ENCODE data around the gene HNF4A.

Gene HNF4A

GRCh38 chr20:44406572-44407137 lies 51.2 kb downstream of the HNF4A start:
- DNase-seq = no peak

- DNase-seq = no peak
Observed at GRCh38 chr20:44407402-44408184, 52.1 kb downstream of the HNF4A start.

- no peak for DNase-seq
Observed at GRCh38 chr20:44409132-44409600, 53.7 kb downstream of the HNF4A start.

GRCh38 chr20:44410583-44411019 lies 55.1 kb downstream of the HNF4A start:
- DNase-seq = no peak

GRCh38 chr20:44411020-44411756 lies 55.7 kb downstream of the HNF4A start:
- DNase-seq = no peak

GRCh38 chr20:44411757-44412401 lies 56.4 kb downstream of the HNF4A start:
- no peak for DNase-seq

GRCh38 chr20:44412402-44413144 lies 57.1 kb downstream of the HNF4A start:
- DNase-seq = no peak

GRCh38 chr20:44413575-44414345 lies 58.3 kb downstream of the HNF4A start:
- DNase-seq = no peak

- no peak for DNase-seq
Observed at GRCh38 chr20:44414346-44414714, 58.8 kb downstream of the HNF4A start.

GRCh38 chr20:44414808-44415207 lies 59.3 kb downstream of the HNF4A start:
- DNase-seq = no peak

GRCh38 chr20:44415833-44416715 lies 60.6 kb downstream of the HNF4A start:
- no peak for DNase-seq

- DNase-seq = no peak
Observed at GRCh38 chr20:44418069-44418905, 62.8 kb downstream of the HNF4A start.

GRCh38 chr20:44419131-44419844 lies 63.8 kb downstream of the HNF4A start:
- no peak for DNase-seq

- no peak for DNase-seq
Observed at GRCh38 chr20:44420497-44420896, 65.0 kb downstream of the HNF4A start.

GRCh38 chr20:44422083-44422482 lies 66.6 kb downstream of the HNF4A start:
- no peak for DNase-seq

GRCh38 chr20:44423480-44423879 lies 68.0 kb downstream of the HNF4A start:
- DNase-seq = no peak

GRCh38 chr20:44424039-44424495 lies 68.6 kb downstream of the HNF4A start:
- DNase-seq = no peak

GRCh38 chr20:44425923-44426322 lies 70.4 kb downstream of the HNF4A start:
- DNase-seq = no peak
